Natural killer cell treated with Interleukin-12 subunit alpha and Interleukin-12 subunit beta and Interleukin-15 and Interleukin-18, amount 100 ng/mL, for 72 hours (primary cell): Measurements from ENCODE around the gene CELF2. TPM values are rescaled to one million over a fixed set of nuclear protein-coding genes. Genes with fewer than 3 reads are reported as not detected.
"Not testable (repeated sequence)": the region's sequence is repeated elsewhere in the genome, so short reads cannot be mapped to it uniquely, and the experiment has no call there.

Experiments used
- ATAC-seq, 2 donors: fragments of 150-1000 bp; cut with Tn5 transposase in 1 of 2; sonication (Bioruptor Pico), chemical (Tn5 transposase) in 1 of 2; 2 replicates each; pipeline ENCODE4 v1.10.0; 2021
- DNase-seq: peaks from one replicate; pipeline ENCODE4 v3.0.0; 2022; ENCODE audit warnings: low spot score
- H3K27ac Mint-ChIP-seq, 2 donors: 1 replicate in 1 of 2; 2 replicates in 1 of 2; pipeline ENCODE4 v1.8.0; 2022; ENCODE audit warnings: mixed read lengths in 2 of 2, mild to moderate bottlenecking in 1 of 2, moderate library complexity in 1 of 2
- H3K27me3 Mint-ChIP-seq, 2 donors: 1 replicate in 1 of 2; 2 replicates in 1 of 2; pipeline ENCODE4 v1.8.0; 2022; ENCODE audit warnings: mixed read lengths in 2 of 2
- H3K36me3 Mint-ChIP-seq: one replicate; pipeline ENCODE4 v1.8.0; 2022; ENCODE audit warnings: mixed read lengths
- H3K4me1 Mint-ChIP-seq, 2 donors: 1 replicate in 1 of 2; 2 replicates in 1 of 2; pipeline ENCODE4 v1.8.0; 2022; ENCODE audit warnings: low read depth in 2 of 2, mixed read lengths in 2 of 2, mild to moderate bottlenecking in 1 of 2
- H3K4me3 Mint-ChIP-seq: one replicate; pipeline ENCODE4 v1.8.0; 2022; ENCODE audit warnings: mixed read lengths
- H3K9me3 Mint-ChIP-seq: 2 replicates; pipeline ENCODE4 v1.8.0; 2022; ENCODE audit warnings: mixed read lengths
- total RNA-seq, 2 donors: library from RNA; stranded (reverse); gene quantifications; one replicate each; pipeline ENCODE4 v1.2.3, GENCODE V29; 2022

CELF2 gene
- total RNA-seq, 2 donors from 2014 or later, result 185 to 208 TPM

GRCh38 chr10:10992961-10993714 lies 24.5 kb upstream of the CELF2 start:
- ATAC-seq (no peak), DNase-seq (no peak)
- Mint-ChIP-seq H3K36me3 (no peaks in the 10 kb centered on the region), H3K27me3 (peaks cover 26 to 55% of the 10 kb centered on the region in 2 donors), H3K9me3 (peaks cover 3% of the 10 kb centered on the region), H3K27ac (no peak overlapping the region), H3K4me3 (no peak overlapping the region), H3K4me1 (peaks cover 0 to 9% of the 10 kb centered on the region in 2 donors)

GRCh38 chr10:10993785-10994184 lies 23.9 kb upstream of the CELF2 start:
- Mint-ChIP-seq H3K36me3 (no peaks in the 10 kb centered on the region), H3K4me3 (no peak overlapping the region), H3K27ac (no peak overlapping the region), H3K9me3 (peaks cover 3% of the 10 kb centered on the region), H3K4me1 (peaks cover 0 to 9% of the 10 kb centered on the region in 2 donors), H3K27me3 (peaks cover 26 to 54% of the 10 kb centered on the region in 2 donors)
- no peak for DNase-seq
- ATAC-seq, result no peak

DNA sequence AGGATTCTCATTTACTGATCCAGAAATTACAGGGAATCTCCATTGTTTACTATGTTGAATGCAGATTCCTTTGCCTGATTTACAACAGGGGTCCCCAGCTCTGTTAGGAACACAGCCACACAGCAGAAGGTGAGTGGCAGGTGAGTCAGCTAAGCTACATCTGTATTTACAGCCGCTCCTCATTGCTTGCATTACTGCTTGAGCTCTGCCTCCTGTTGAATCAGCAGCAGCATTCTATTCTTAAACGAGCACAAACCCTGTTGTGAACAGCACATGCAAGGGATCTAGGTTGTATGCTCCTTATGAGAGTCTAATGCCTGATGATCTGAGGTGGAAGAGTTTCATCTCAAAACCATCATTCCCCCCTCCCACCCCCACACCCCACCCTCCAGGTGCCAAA lies 23.3 kb upstream of the CELF2 start:
- peaks cover 0 to 9% of the 10 kb centered on the region in 2 donors for H3K4me1 Mint-ChIP-seq
- no peak overlapping the region for H3K4me3 Mint-ChIP-seq
- no peak for ATAC-seq
- H3K27me3 Mint-ChIP-seq, result peaks cover 26 to 54% of the 10 kb centered on the region in 2 donors
- peaks cover 3% of the 10 kb centered on the region for H3K9me3 Mint-ChIP-seq
- no peak for DNase-seq
- H3K27ac Mint-ChIP-seq, result no peak overlapping the region
- no peaks in the 10 kb centered on the region for H3K36me3 Mint-ChIP-seq

DNA sequence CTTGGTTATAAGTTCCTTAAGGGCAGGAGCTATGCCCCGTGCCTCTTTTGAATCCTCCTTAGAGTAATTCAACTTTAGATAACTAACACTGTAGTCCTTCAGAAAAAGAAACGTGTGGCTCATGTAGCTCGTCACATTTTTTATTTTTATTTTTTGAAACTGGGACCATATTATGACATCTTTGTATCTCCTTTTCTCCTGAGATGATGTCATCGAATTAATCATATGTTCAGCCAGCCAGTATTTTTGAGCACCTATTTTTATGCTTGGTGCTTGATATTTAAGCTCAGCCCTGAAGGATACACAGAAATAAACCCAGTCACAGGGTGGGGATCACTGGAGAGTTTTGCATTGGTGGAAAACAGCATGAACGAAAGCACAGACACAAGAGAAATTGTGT lies 22.6 kb upstream of the CELF2 start:
- no peaks in the 10 kb centered on the region for H3K36me3 Mint-ChIP-seq
- ATAC-seq (no peak), DNase-seq (no peak)
- H3K27ac Mint-ChIP-seq, result no peak overlapping the region
- H3K9me3 Mint-ChIP-seq, result peaks cover 3% of the 10 kb centered on the region
- peaks cover 26 to 54% of the 10 kb centered on the region in 2 donors for H3K27me3 Mint-ChIP-seq
- peaks cover 0 to 9% of the 10 kb centered on the region in 2 donors for H3K4me1 Mint-ChIP-seq
- H3K4me3 Mint-ChIP-seq, result no peak overlapping the region

DNA sequence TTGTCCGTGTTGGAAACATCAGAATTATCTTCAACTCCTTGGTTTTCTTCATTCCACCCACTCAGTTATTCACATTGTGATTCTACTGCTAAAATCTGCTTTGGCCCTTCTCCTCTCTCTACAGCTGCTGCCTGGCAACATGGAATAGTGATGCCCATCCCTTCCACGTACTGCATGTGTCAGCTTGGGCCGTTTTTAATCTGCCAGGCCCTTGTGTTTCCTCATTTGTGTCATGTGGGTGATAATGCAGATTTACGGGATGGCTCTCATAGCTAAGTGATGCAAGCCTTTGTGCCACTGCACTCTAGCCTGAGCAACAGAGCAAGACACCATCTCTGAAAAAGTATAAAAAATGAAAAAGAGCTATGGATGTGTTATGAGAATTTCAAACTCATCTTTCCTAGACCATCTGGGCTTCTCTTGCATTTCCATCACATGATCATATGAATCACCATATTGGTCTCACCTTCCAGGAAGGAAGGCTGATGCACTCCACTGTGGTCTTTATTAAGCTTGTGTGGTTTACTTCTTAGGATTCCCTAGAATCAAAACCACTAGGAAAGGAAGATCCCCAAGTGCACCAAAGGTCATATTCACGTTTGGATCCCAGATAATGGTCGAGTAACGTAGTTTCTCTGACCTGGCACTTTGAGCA lies 20.6 kb upstream of the CELF2 start:
- H3K4me3 Mint-ChIP-seq, result no peak overlapping the region
- no peak for ATAC-seq

GRCh38 chr10:10999501-10999900 lies 18.2 kb upstream of the CELF2 start:
- not testable (repeated sequence) for H3K27ac Mint-ChIP-seq, H3K4me3 Mint-ChIP-seq, H3K9me3 Mint-ChIP-seq, H3K36me3 Mint-ChIP-seq, H3K4me1 Mint-ChIP-seq, ATAC-seq, DNase-seq
- H3K27me3 Mint-ChIP-seq, result peaks cover 23 to 55% of the 10 kb centered on the region in 2 donors

More for the DNA sequence above, 20.6 kb upstream of the CELF2 start:
- peaks cover 25 to 62% of the 10 kb centered on the region in 2 donors for H3K27me3 Mint-ChIP-seq
- H3K4me1 Mint-ChIP-seq, result peaks cover 0 to 9% of the 10 kb centered on the region in 2 donors
- DNase-seq, result no peak
- no peak overlapping the region for H3K27ac Mint-ChIP-seq
- no peaks in the 10 kb centered on the region for H3K36me3 Mint-ChIP-seq
- peaks cover 3% of the 10 kb centered on the region for H3K9me3 Mint-ChIP-seq

DNA sequence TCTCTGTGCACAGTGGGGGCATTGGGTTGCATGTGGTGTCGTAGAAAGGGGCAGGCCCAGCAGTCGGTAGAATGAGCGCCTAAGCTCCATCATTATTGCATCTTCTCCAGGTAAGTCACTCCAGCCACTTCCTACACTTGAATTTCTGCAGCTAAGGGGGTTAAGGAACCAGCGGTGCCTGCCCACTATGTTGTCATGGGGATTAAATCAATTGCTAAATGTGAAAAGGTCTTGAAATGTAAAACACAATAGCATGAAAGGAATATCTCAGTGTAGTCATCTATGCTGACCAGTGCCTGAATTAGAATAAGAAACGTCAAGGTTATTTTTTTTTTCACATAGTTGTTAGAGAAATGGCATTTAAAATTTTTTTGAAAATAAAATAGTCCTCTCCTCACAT lies 15.2 kb upstream of the CELF2 start:
- ATAC-seq (no peak), DNase-seq (no peak)
- H3K4me3 Mint-ChIP-seq, result no peak overlapping the region
- H3K27me3 Mint-ChIP-seq, result peaks cover 21 to 53% of the 10 kb centered on the region in 2 donors
- peaks cover 3% of the 10 kb centered on the region for H3K9me3 Mint-ChIP-seq
- H3K4me1 Mint-ChIP-seq, result no peaks in the 10 kb centered on the region
- H3K36me3 Mint-ChIP-seq, result no peaks in the 10 kb centered on the region
- H3K27ac Mint-ChIP-seq, result no peak overlapping the region

DNA sequence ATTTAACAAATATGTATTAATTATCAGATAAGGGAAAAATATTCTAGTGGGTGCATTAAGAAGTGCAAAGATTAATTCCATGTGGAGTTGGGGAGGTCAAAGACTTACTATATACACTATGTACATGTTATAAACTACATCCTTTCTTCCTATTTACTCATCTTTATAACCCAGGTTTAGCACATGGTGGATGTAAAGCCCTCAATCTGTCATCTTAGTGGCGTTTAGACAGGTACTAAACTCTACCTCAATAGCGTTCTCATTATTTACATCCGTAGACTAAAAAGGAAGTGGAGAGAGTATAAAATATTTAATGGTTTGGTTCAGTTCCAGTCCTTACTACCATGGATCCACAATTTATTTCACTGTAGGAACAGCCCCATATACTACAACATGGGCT lies 14.8 kb upstream of the CELF2 start:
- Mint-ChIP-seq H3K4me3 (no peak overlapping the region), H3K4me1 (no peaks in the 10 kb centered on the region), H3K27me3 (peaks cover 22 to 50% of the 10 kb centered on the region in 2 donors), H3K36me3 (no peaks in the 10 kb centered on the region), H3K9me3 (peaks cover 1% of the 10 kb centered on the region), H3K27ac (no peak overlapping the region)
- ATAC-seq (no peak), DNase-seq (no peak)

DNA sequence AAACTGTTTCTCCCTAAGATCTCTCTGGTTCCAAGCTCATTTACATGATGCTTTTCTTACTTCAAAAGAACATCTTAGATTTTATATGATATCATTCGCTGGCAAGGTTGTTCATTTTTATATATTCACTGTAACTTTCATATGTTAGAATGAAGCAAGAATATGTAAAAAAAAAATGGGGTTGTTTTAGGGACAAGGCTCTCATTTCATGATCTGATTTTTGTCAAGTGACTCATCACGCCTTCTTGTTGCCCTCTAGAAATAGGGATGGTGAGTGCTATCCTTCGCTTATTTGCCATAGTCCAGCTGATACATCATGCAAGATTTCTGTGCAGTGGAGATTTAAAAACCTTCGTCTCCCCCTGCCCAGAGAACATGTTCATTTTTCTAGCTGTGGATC lies 14.0 kb upstream of the CELF2 start:
- Mint-ChIP-seq H3K27me3 (peaks cover 28 to 53% of the 10 kb centered on the region in 2 donors), H3K36me3 (no peaks in the 10 kb centered on the region), H3K27ac (no peak overlapping the region), H3K9me3 (no peaks in the 10 kb centered on the region), H3K4me1 (peaks cover 0 to 6% of the 10 kb centered on the region in 2 donors), H3K4me3 (no peak overlapping the region)
- DNase-seq (no peak), ATAC-seq (no peak)

DNA sequence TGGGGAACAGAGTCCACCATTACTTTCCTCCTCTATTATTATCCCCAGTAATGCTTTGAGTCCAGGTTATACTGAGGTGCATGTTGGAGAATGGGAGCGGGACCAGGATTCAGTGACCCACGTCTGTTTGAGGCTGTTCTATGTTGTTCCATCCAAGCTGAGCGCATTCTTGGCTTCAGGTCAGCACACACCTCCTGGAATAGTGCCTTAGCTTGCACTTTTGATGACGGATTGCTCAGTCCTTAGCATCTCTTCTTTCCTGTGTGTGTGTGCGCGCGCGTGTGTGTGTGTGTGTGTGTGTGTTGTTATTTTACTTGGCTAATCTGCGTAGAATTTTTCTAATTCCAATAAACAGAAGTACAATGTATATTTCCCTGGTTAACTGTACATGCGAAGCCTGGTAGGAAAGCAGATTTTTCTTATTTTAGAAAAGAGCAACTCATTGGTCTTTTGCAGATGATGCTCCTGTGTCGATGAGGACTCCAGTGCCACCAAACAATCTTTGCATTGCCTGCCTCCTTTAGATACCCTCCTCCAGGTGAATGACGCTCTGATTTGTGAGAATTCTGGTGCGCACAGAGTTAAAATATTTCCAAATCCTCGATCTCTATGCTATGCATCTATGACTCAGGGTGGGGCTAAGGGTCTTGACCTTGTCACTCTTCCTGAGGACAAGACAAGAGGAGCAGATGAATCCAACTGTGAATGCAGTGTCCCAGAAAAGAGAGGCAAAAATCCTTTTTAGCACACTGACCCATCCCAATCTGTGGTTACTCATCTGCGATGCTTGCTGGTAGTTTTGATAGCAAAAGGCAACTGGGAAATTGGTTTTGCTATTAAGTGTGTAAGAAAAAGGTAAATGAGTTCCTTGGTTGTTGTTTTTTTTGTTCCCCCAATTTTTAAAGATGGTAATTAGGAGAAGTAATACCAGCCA lies 13.3 kb upstream of the CELF2 start:
- Mint-ChIP-seq H3K4me1 (peaks cover 0 to 9% of the 10 kb centered on the region in 2 donors), H3K9me3 (no peaks in the 10 kb centered on the region), H3K27me3 (peaks cover 35 to 60% of the 10 kb centered on the region in 2 donors), H3K4me3 (no peak overlapping the region), H3K27ac (no peak overlapping the region), H3K36me3 (no peaks in the 10 kb centered on the region)
- ATAC-seq (no peak), DNase-seq (no peak)

GRCh38 chr10:11005725-11006427 lies 11.8 kb upstream of the CELF2 start:
- Mint-ChIP-seq H3K36me3 (no peaks in the 10 kb centered on the region), H3K4me3 (no peak overlapping the region), H3K9me3 (no peaks in the 10 kb centered on the region), H3K4me1 (peaks cover 0 to 9% of the 10 kb centered on the region in 2 donors), H3K27me3 (peaks cover 39 to 68% of the 10 kb centered on the region in 2 donors), H3K27ac (no peak overlapping the region)
- DNase-seq (no peak), ATAC-seq (no peak)

DNA sequence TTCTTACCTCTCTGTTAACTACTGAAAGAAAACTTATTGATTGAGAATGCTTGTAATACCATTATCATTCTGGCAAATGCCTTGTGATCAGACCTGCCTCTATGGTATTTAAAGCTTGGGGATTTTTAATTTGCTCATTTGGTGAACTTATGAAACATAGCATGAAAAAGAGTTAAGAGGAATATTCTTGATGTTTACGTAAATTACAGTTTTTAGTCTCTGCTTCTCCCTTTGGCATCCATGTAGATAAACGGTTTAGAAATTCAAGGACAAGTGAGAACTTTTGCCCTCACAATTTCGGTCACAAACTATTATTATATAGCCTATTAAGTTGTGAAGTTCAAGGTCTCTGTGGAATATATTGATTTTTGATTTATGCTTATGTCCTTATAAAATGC lies 11.2 kb upstream of the CELF2 start:
- peaks cover 40 to 70% of the 10 kb centered on the region in 2 donors for H3K27me3 Mint-ChIP-seq
- no peak overlapping the region for H3K27ac Mint-ChIP-seq
- ATAC-seq, result no peak
- H3K4me3 Mint-ChIP-seq, result no peak overlapping the region
- DNase-seq, result no peak
- no peaks in the 10 kb centered on the region for H3K36me3 Mint-ChIP-seq
- no peaks in the 10 kb centered on the region for H3K9me3 Mint-ChIP-seq
- H3K4me1 Mint-ChIP-seq, result peaks cover 0 to 9% of the 10 kb centered on the region in 2 donors

- H3K27ac Mint-ChIP-seq, result no peak overlapping the region
- H3K4me1 Mint-ChIP-seq, result peaks cover 0 to 9% of the 10 kb centered on the region in 2 donors
- no peak overlapping the region for H3K4me3 Mint-ChIP-seq
- H3K27me3 Mint-ChIP-seq, result peaks cover 42 to 67% of the 10 kb centered on the region in 2 donors
- no peak for DNase-seq
- H3K36me3 Mint-ChIP-seq, result no peaks in the 10 kb centered on the region
- ATAC-seq, result no peak
- no peaks in the 10 kb centered on the region for H3K9me3 Mint-ChIP-seq
These were observed 10.1 kb upstream of the CELF2 start for GRCh38 chr10:11007476-11008020.
